Neuronal stem cell (in vitro differentiated cells): Measurements from ENCODE around the gene NREP.

ENCODE experiments used
- DNase-seq: peaks from one replicate; pipeline ENCODE4 v3.0.0-alpha.2; 2013; ENCODE audit warnings: low spot score
- H2AFZ ChIP-seq: one replicate; pipeline ENCODE4 v1.6.1; 2013; ENCODE audit warnings: mild to moderate bottlenecking, low read length, inconsistent platforms
- H2AK5ac ChIP-seq: 2 replicates; pipeline ENCODE4 v1.6.1; 2013; ENCODE audit warnings: low read depth, mild to moderate bottlenecking, inconsistent platforms, low read length, moderate library complexity, mixed read lengths
- H2BK120ac ChIP-seq: 2 replicates; pipeline ENCODE4 v1.6.1; 2013; ENCODE audit warnings: low read depth, mild to moderate bottlenecking, inconsistent platforms, low read length, moderate library complexity, mixed read lengths
- H2BK12ac ChIP-seq: one replicate; pipeline ENCODE4 v1.6.1; 2013; ENCODE audit warnings: low read length, inconsistent platforms
- H2BK15ac ChIP-seq: 2 replicates; pipeline ENCODE4 v1.6.1; 2013; ENCODE audit warnings: mild to moderate bottlenecking, low read length, inconsistent platforms, mixed read lengths
- H2BK5ac ChIP-seq: one replicate; pipeline ENCODE4 v1.6.1; 2013; ENCODE audit warnings: inconsistent platforms, mild to moderate bottlenecking, low read length, moderate library complexity
- H3K14ac ChIP-seq: one replicate; pipeline ENCODE4 v1.6.1; 2013; ENCODE audit warnings: low read length, inconsistent platforms
- H3K18ac ChIP-seq: 2 replicates; pipeline ENCODE4 v1.6.1; 2013; ENCODE audit warnings: low read length, inconsistent platforms
- H3K23ac ChIP-seq: 2 replicates; pipeline ENCODE4 v1.6.1; 2013; ENCODE audit warnings: low read depth, mild to moderate bottlenecking, mixed read lengths, low read length, inconsistent platforms; ENCODE audit not compliant: poor library complexity
- H3K27ac ChIP-seq: replicated peaks from 3 replicates; pipeline ENCODE4 v1.5.1; 2013; ENCODE audit warnings: low read length, inconsistent platforms
- H3K27me3 ChIP-seq, 3 experiments: 2 replicates each; pipeline ENCODE4 v1.6.1; 2013; ENCODE audit warnings: low read length in 3 of 3, mild to moderate bottlenecking in 2 of 3, inconsistent platforms in 1 of 3, low read depth in 1 of 3, mixed read lengths in 1 of 3, moderate library complexity in 1 of 3; ENCODE audit not compliant: control insufficient read depth in 3 of 3, insufficient read depth in 3 of 3
- H3K36me3 ChIP-seq, 2 donors: replicated peaks in 1 of 2; 2 replicates each; pipeline ENCODE4 v1.6.1; 2013; ENCODE audit warnings: low read length in 2 of 2; ENCODE audit not compliant: control insufficient read depth in 2 of 2, insufficient read depth in 2 of 2
- H3K4ac ChIP-seq: 2 replicates; pipeline ENCODE4 v1.6.1; 2013; ENCODE audit warnings: inconsistent platforms, mild to moderate bottlenecking, low read length, moderate library complexity
- H3K4me1 ChIP-seq, 2 donors: 1 replicate in 1 of 2; 2 replicates in 1 of 2; pipeline ENCODE4 v1.6.1; 2013; ENCODE audit warnings: low read length in 2 of 2, low read depth in 1 of 2; ENCODE audit not compliant: control insufficient read depth in 2 of 2, insufficient read depth in 1 of 2
- H3K4me2 ChIP-seq: one replicate; pipeline ENCODE4 v1.6.1; 2013; ENCODE audit warnings: mild to moderate bottlenecking, low read length, inconsistent platforms; ENCODE audit not compliant: insufficient read depth, poor library complexity, severe bottlenecking
- H3K4me3 ChIP-seq, 2 donors: 2 replicates each; pipeline ENCODE4 v1.5.1; 2013; ENCODE audit warnings: low read length in 2 of 2, mild to moderate bottlenecking in 2 of 2, inconsistent platforms in 1 of 2, moderate library complexity in 1 of 2
- H3K79me1 ChIP-seq: one replicate; pipeline ENCODE4 v1.6.1; 2013; ENCODE audit warnings: low read depth, mild to moderate bottlenecking, inconsistent platforms, low read length, moderate library complexity
- H3K9ac ChIP-seq: one replicate; pipeline ENCODE4 v1.6.1; 2013; ENCODE audit warnings: mild to moderate bottlenecking, low read depth, low read length, inconsistent platforms; ENCODE audit not compliant: poor library complexity
- H3K9me3 ChIP-seq, 2 donors: replicated peaks in 1 of 2; 2 replicates each; pipeline versions ENCODE3 to v1.6.1; 2013; ENCODE audit warnings: low read length in 2 of 2, mild to moderate bottlenecking in 2 of 2, inconsistent platforms in 1 of 2, low read depth in 1 of 2, mixed read lengths in 1 of 2, moderate library complexity in 1 of 2; ENCODE audit not compliant: control insufficient read depth in 2 of 2, insufficient read depth in 1 of 2
- H4K8ac ChIP-seq: one replicate; pipeline ENCODE4 v1.6.1; 2013; ENCODE audit warnings: low read depth, mild to moderate bottlenecking, inconsistent platforms, low read length, moderate library complexity
- H4K91ac ChIP-seq: one replicate; pipeline ENCODE4 v1.6.1; 2013; ENCODE audit warnings: low read length, low read depth, mild to moderate bottlenecking, inconsistent platforms; ENCODE audit not compliant: poor library complexity
- WGBS, 2 donors: extraction: QIAGEN DNeasy Blood & Tissue Kit; methylation state at CpG; one replicate each; pipeline ENCODE4 v1.1.7; 2013; ENCODE audit warnings: missing lambda C conversion rate in 2 of 2, mixed read lengths in 1 of 2; ENCODE audit not compliant: insufficient read length in 2 of 2, insufficient replicate concordance in 1 of 2; ENCODE audit errors: extremely low coverage in 2 of 2; 5-methylcytosine and 5-hydroxymethylcytosine counted together

The NREP gene

DNA sequence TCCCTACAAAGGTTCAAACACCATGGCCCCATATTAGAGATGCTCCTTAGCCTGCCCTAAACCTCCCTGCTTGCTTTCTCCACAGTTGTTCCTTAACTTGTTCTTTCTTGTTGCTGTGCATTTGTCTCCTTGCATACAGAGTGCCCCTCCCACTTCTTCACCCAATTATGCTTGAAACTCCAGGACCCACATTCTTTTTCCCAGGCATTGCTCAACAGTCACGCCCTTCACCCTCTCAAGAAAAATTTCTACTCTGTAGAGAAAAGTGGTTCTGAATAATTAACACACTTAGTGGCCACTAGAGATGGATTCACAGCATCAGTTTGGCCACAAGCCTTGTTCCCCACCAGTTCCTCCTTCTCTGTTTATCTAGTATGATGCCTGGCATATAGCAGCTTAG lies 57.7 kb downstream of the NREP start:
- H3K36me3 ChIP-seq, result no peaks in the 10 kb centered on the region
- H4K8ac ChIP-seq, result no peak overlapping the region
- no peak overlapping the region for H2BK12ac ChIP-seq
- H4K91ac ChIP-seq, result no peak overlapping the region
- H3K4ac ChIP-seq, result no peak overlapping the region
- no CpG with 5 or more reads among the region's 1 CpG for WGBS, 2 donors
- no peak overlapping the region for H3K4me3 ChIP-seq
- H3K27me3 ChIP-seq, result no peaks in the 10 kb centered on the region
- H3K9ac ChIP-seq, result no peak overlapping the region
- H2AFZ ChIP-seq, result no peak overlapping the region
- H2AK5ac ChIP-seq, result no peak overlapping the region
- H3K27ac ChIP-seq, result no peak overlapping the region
- H3K18ac ChIP-seq, result no peak overlapping the region
- no peak overlapping the region for H2BK120ac ChIP-seq
- no peak overlapping the region for H3K14ac ChIP-seq
- no peaks in the 10 kb centered on the region for H3K9me3 ChIP-seq
- peaks cover 2 to 4% of the 10 kb centered on the region in 2 donors for H3K4me1 ChIP-seq
- no peak overlapping the region for H3K4me2 ChIP-seq
- no peak overlapping the region for H2BK15ac ChIP-seq
- no peak overlapping the region for H2BK5ac ChIP-seq
- no peak overlapping the region for H3K23ac ChIP-seq
- no peaks in the 10 kb centered on the region for H3K79me1 ChIP-seq
- DNase-seq, result no peak

GRCh38 chr5:111697881-111698757 lies 58.9 kb downstream of the NREP start:
- Histone ChIP-seq H3K79me1 (no peaks in the 10 kb centered on the region), H2BK120ac (no peak overlapping the region), H3K27ac (no peak overlapping the region)

DNA sequence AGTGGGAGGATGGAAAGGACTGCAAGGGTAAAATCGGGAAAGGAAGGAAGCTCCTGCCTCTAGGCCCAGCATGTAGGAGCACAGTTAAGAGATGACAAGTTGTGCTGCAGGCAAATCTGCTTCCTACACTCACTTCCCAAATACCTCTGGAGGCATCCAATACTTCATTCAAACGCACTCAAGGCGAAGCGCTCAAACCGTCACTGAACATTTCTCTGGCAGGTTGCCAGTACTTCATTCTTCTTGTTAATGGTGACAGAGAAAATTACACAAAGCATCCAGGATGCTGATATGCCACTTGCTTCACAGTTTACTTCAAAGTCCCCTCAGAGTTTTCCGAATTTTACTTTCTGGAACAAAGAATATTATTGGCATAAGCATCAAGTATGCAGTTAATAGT lies 59.8 kb downstream of the NREP start:
- H3K23ac ChIP-seq, result no peak overlapping the region

More at GRCh38 chr5:111697881-111698757, 58.9 kb downstream of the NREP start:
- Histone ChIP-seq H3K18ac (no peak overlapping the region), H3K9me3 (no peaks in the 10 kb centered on the region), H3K4me3 (no peak overlapping the region), H3K4me1 (peaks cover 2 to 4% of the 10 kb centered on the region in 2 donors), H4K91ac (no peak overlapping the region), H2AK5ac (no peak overlapping the region), H3K23ac (no peak overlapping the region), H3K14ac (no peak overlapping the region), H2AFZ (no peak overlapping the region), H3K36me3 (no peaks in the 10 kb centered on the region), H3K9ac (no peak overlapping the region), H3K27me3 (no peaks in the 10 kb centered on the region), H2BK12ac (no peak overlapping the region), H3K4ac (no peak overlapping the region), H4K8ac (no peak overlapping the region), H2BK15ac (no peak overlapping the region), H2BK5ac (no peak overlapping the region), H3K4me2 (no peak overlapping the region)
- DNase-seq, result no peak
- no CpG with 5 or more reads among the region's 6 CpGs for WGBS, 2 donors

DNA sequence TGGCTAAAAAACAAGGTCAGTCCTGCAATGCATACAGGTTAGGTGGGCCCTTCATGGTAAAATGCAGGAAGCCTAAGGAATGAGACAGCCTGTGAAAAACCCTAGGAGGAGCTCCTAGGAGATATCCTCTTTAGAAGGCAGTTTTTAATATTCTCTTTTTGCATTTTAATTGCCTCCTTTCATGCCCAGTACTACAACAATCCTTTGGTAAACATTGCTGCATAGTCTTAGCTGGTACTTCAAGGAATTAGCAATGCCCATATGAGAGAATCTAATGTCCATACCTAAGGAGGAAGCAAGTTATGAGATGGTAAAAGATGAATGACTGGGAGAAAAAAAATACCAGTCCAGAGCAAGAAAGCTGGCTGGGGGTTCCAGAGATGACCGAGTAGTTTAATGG lies 61.0 kb downstream of the NREP start:
- H3K4me2 ChIP-seq, result no peak overlapping the region
- H2BK120ac ChIP-seq, result no peak overlapping the region
- H3K4me1 ChIP-seq, result peaks cover 2 to 7% of the 10 kb centered on the region in 2 donors
- no peak overlapping the region for H2AK5ac ChIP-seq
- no peak overlapping the region for H2BK5ac ChIP-seq
- no peak overlapping the region for H4K8ac ChIP-seq
- no peaks in the 10 kb centered on the region for H3K36me3 ChIP-seq
- no peaks in the 10 kb centered on the region for H3K27me3 ChIP-seq
- no peak overlapping the region for H4K91ac ChIP-seq
- H3K18ac ChIP-seq, result no peak overlapping the region
- no peak overlapping the region for H3K4ac ChIP-seq
- DNase-seq, result no peak
- H3K4me3 ChIP-seq, result no peak overlapping the region
- H3K14ac ChIP-seq, result no peak overlapping the region
- no peaks in the 10 kb centered on the region for H3K9me3 ChIP-seq
- no peak overlapping the region for H3K27ac ChIP-seq
- H3K9ac ChIP-seq, result no peak overlapping the region
- no peak overlapping the region for H2BK12ac ChIP-seq
- H3K23ac ChIP-seq, result no peak overlapping the region
- H2AFZ ChIP-seq, result no peak overlapping the region
- H2BK15ac ChIP-seq, result no peak overlapping the region
- H3K79me1 ChIP-seq, result no peaks in the 10 kb centered on the region
- WGBS, 2 donors, result no CpG with 5 or more reads among the region's 1 CpG

More for the DNA sequence above, 59.8 kb downstream of the NREP start:
- H2BK12ac ChIP-seq, result no peak overlapping the region
- H3K4ac ChIP-seq, result no peak overlapping the region
- H3K36me3 ChIP-seq, result no peaks in the 10 kb centered on the region
- no peak overlapping the region for H3K4me2 ChIP-seq
- H4K91ac ChIP-seq, result no peak overlapping the region
- H2BK15ac ChIP-seq, result no peak overlapping the region
- H2BK5ac ChIP-seq, result no peak overlapping the region
- no peak overlapping the region for H3K27ac ChIP-seq
- H3K27me3 ChIP-seq, result no peaks in the 10 kb centered on the region
- WGBS, 2 donors, result no CpG with 5 or more reads among the region's 6 CpGs
- H3K79me1 ChIP-seq, result no peaks in the 10 kb centered on the region
- DNase-seq, result no peak
- no peak overlapping the region for H3K14ac ChIP-seq
- H2AFZ ChIP-seq, result no peak overlapping the region
- no peak overlapping the region for H2BK120ac ChIP-seq
- H3K4me1 ChIP-seq, result peaks cover 2 to 7% of the 10 kb centered on the region in 2 donors
- no peak overlapping the region for H3K9ac ChIP-seq
- H3K9me3 ChIP-seq, result no peaks in the 10 kb centered on the region
- no peak overlapping the region for H3K4me3 ChIP-seq
- H4K8ac ChIP-seq, result no peak overlapping the region
- no peak overlapping the region for H2AK5ac ChIP-seq
- no peak overlapping the region for H3K18ac ChIP-seq
